ENCODE measurements around the gene PCYT1B. TPM values are rescaled to one million over a fixed set of nuclear protein-coding genes. Genes with fewer than 3 reads are reported as not detected.

PCYT1B gene
- under 1 TPM in 1 of 4 donors, not detected in 3; 0.16 TPM for total RNA-seq

GRCh38 chrX:24647257-24648058 is at the start of gene PCYT1B:
Gene PCYT1B, minus strand, starts transcription at chrX:24647347. Its CDS starts 242 bp downstream, at chrX:24647105.
- H3K4me3 ChIP-seq, result peak within 1 kb of the TSS in 2 of 4 donors; percentile 6 to 31

DNA sequence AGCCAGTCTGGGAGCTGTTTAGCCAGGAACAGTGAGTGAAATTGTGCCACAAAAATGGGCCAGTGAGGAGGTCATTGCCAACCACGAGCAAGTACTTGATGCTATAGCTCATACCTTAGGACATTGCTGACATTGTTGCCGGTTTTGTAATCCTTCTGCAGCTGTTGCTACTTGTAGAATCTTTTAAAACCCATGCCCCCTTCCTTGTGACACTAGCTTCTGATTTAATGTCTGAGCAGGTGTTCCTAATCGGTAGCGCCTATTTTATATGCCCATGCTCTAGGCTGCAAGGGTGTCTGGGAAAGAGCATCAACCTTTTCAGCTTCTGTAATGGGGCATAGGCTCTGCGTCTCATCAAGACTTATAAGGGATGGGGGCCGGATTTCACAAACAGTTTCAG is 49.1 kb upstream of the PCYT1B start:
- Histone ChIP-seq H3K27me3 (no peaks in the 10 kb centered on the region), H3K4me3 (no peak overlapping the region), H3K4me1 (peaks cover 0 to 8% (median 2%) of the 10 kb centered on the region in 4 donors), H3K36me3 (no peaks in the 10 kb centered on the region), H3K9me3 (no peaks in the 10 kb centered on the region), H3K27ac (no peak overlapping the region)
- WGBS, 2 donors (ENCODE audit: low coverage in 1 of 2), result 78% methylated on average over 6 of the region's 6 CpGs; no CpG with 5 or more reads in 1 of the 2 donors
- no peak for TF ChIP-seq EP300 (IDR thresholded peaks at IDR 0.05; ENCODE audit: low read depth)
- TF ChIP-seq, protein P1, sequence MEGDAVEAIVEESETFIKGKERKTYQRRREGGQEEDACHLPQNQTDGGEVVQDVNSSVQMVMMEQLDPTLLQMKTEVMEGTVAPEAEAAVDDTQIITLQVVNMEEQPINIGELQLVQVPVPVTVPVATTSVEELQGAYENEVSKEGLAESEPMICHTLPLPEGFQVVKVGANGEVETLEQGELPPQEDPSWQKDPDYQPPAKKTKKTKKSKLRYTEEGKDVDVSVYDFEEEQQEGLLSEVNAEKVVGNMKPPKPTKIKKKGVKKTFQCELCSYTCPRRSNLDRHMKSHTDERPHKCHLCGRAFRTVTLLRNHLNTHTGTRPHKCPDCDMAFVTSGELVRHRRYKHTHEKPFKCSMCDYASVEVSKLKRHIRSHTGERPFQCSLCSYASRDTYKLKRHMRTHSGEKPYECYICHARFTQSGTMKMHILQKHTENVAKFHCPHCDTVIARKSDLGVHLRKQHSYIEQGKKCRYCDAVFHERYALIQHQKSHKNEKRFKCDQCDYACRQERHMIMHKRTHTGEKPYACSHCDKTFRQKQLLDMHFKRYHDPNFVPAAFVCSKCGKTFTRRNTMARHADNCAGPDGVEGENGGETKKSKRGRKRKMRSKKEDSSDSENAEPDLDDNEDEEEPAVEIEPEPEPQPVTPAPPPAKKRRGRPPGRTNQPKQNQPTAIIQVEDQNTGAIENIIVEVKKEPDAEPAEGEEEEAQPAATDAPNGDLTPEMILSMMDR (IDR thresholded peaks at IDR 0.05), result no peak
- no peak for TF ChIP-seq POLR2A (IDR thresholded peaks at IDR 0.05)
- TF ChIP-seq POLR2AphosphoS5 (IDR thresholded peaks at IDR 0.05), result no peak
- in situ Hi-C loops (cut with MboI; ENCODE audit: low pct_ligation_motif_present in 1 of 4, low pct_unique_long_range_greater_than_20kb in 1 of 4, low sequenced_read_pairs in 3 of 4) (no loop called here), intact Hi-C loops (cut with DNase I; ENCODE audit: low total_unique reads) (no loop called here)
- no peak for DNase-seq

More at GRCh38 chrX:24647257-24648058, at the start of gene PCYT1B:
- DNase-seq, result peak; percentile 40
- WGBS, 2 donors (ENCODE audit: low coverage in 1 of 2), result 35% methylated on average over 24 of the region's 24 CpGs; no CpG with 5 or more reads in 1 of the 2 donors
- in situ Hi-C loops (cut with MboI; ENCODE audit: low pct_ligation_motif_present in 1 of 4, low pct_unique_long_range_greater_than_20kb in 1 of 4, low sequenced_read_pairs in 3 of 4), result no loop called here
- TF ChIP-seq POLR2AphosphoS5 (IDR thresholded peaks at IDR 0.05), result no peak
- no peak for TF ChIP-seq POLR2A (IDR thresholded peaks at IDR 0.05)
- TF ChIP-seq EP300 (IDR thresholded peaks at IDR 0.05; ENCODE audit: low read depth), result no peak
- TF ChIP-seq, protein P1 (IDR thresholded peaks at IDR 0.05), result no peak
- intact Hi-C loops (cut with DNase I; ENCODE audit: low total_unique reads), result no loop called here
- Histone ChIP-seq H3K4me1 (peaks cover 0 to 3% (median 0%) of the 10 kb centered on the region in 4 donors), H3K9me3 (no peaks in the 10 kb centered on the region), H3K36me3 (no peaks in the 10 kb centered on the region), H3K27me3 (no peaks in the 10 kb centered on the region), H3K27ac (peak within 1 kb of the TSS in 2 of 4 donors; percentile 8 to 28)

DNA sequence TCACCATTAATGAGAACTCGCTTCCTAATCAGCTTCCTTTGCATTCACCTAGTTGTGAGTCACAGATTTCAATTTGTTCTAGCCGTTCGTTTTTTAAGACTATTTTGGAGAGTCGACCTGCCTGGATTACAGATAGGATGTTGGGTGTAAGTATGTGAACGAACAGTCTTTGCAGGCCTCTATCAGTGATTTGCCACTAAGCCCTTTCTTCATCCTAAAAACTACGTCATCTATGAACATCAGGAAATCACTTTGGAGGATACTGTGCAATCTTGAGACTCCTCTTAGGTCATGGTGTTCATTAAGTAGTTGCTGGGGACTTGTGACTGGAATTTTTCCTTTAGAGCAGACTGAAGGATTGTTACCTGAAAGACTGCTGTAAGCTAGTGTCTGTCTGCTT is 47.7 kb upstream of the PCYT1B start:
- intact Hi-C loops (cut with DNase I; ENCODE audit: low total_unique reads), result no loop called here
- 51% methylated on average over 6 of the region's 6 CpGs; no CpG with 5 or more reads in 1 of the 2 donors for WGBS, 2 donors (ENCODE audit: low coverage in 1 of 2)
- no peak overlapping the region for H3K4me3 ChIP-seq

More for the DNA sequence above, 47.7 kb upstream of the PCYT1B start:
- TF ChIP-seq POLR2AphosphoS5 (IDR thresholded peaks at IDR 0.05) (no peak), POLR2A (IDR thresholded peaks at IDR 0.05) (no peak), EP300 (IDR thresholded peaks at IDR 0.05; ENCODE audit: low read depth) (no peak)
- TF ChIP-seq, protein P1 (IDR thresholded peaks at IDR 0.05), result no peak
- Histone ChIP-seq H3K36me3 (no peaks in the 10 kb centered on the region), H3K27me3 (no peaks in the 10 kb centered on the region), H3K27ac (no peak overlapping the region), H3K4me1 (peaks cover 0 to 8% (median 2%) of the 10 kb centered on the region in 4 donors), H3K9me3 (no peaks in the 10 kb centered on the region)
- no peak for DNase-seq
- in situ Hi-C loops (cut with MboI; ENCODE audit: low pct_ligation_motif_present in 1 of 4, low pct_unique_long_range_greater_than_20kb in 1 of 4, low sequenced_read_pairs in 3 of 4), result no loop called here

Data from transverse colon (tissue), 4 donors.